Measurements from ENCODE around the gene HMX2. TPM values are rescaled to one million over a fixed set of nuclear protein-coding genes. Genes with fewer than 3 reads are reported as not detected.

HMX2 gene
- total and polyA plus RNA-seq, 2 experiments from 2014 or later, result not detected

DNA sequence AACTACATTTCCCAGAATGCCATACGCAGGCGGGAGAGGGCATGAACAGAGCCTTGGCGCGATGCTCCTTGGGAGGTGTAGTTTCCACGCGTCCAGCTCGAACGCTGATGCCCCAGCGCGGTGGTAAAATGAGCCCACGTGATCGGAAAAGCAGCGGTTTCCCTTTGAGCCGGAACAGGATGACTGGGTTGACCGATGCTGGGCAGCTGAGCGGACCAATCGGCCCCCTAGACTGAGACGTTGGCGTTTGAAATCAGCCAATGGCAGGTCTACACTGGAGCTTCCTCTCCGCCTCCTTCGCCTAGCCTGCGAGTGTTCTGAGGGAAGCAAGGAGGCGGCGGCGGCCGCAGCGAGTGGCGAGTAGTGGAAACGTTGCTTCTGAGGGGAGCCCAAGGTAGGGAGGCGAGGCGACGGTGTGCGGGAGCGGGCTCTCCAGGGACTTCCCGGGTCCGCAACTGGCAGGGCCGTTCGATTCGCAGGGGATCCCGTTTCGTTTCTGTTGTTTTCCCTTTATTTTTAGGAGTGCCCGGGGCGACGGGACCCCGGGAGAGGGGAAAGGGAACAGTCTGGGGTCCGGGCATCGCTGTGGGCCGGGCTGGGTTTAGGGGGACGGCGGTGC, 6.3 kb downstream of the HMX2 start, which contains the start of gene BUB3:
TSS of gene BUB3 (plus strand) at position 311 of the 619 bp plus-strand sequence. CDS start 516 bp downstream, outside the sequence.
- no peaks in the 10 kb centered on the region for H3K9me3 ChIP-seq (ENCODE audit: low read depth)
- peak within 1 kb of the TSS; percentile 92 for H3K4me2 ChIP-seq (ENCODE audit: unreplicated experiment)
- DNase-seq, result peak; percentile 100
- H3K4me3 ChIP-seq, result peak within 1 kb of the TSS; percentile 99
- peaks cover 24% of the 10 kb centered on the region for H3K36me3 ChIP-seq (ENCODE audit: low read depth)
- WGBS, 2 experiments (ENCODE audit: low coverage in 1 of 2, low lambda C conversion rate in 2 of 2, missing lambda C conversion rate in 2 of 2), result 1 to 2% methylated on average over 45 to 50 of the region's 50 CpGs
- H3K27me3 ChIP-seq (replicated peaks; ENCODE audit: insufficient read depth), result peaks cover 38% of the 10 kb centered on the region
- in situ Hi-C loops (cut with MboI), result no loop called here
- H2AFZ ChIP-seq, result peak within 1 kb of the TSS; percentile 98
- peaks cover 50% of the 10 kb centered on the region for H3K79me2 ChIP-seq (ENCODE audit: insufficient read depth)
- H3K27ac ChIP-seq, result peak within 1 kb of the TSS; percentile 89
- peaks cover 8% of the 10 kb centered on the region; the same call in 1 of the 2 replicates for H4K20me1 ChIP-seq (ENCODE audit: insufficient read depth)
- no peaks in the 10 kb centered on the region for H3K9me2 ChIP-seq (ENCODE audit: insufficient read depth)
- H3K9ac ChIP-seq, result peak within 1 kb of the TSS; percentile 96
- TF ChIP-seq EZH2 (IDR thresholded peaks at IDR 0.05; ENCODE audit: insufficient read depth, poor library complexity, severe bottlenecking) (no peak), EZH2phosphoT487 (IDR thresholded peaks at IDR 0.05; ENCODE audit: insufficient read depth, low read depth) (no peak)
- peaks cover 31% of the 10 kb centered on the region for H3K4me1 ChIP-seq (ENCODE audit: insufficient read depth)
- peaks cover 30% of the 10 kb centered on the region for H3F3A ChIP-seq (ENCODE audit: insufficient read depth)

DNA sequence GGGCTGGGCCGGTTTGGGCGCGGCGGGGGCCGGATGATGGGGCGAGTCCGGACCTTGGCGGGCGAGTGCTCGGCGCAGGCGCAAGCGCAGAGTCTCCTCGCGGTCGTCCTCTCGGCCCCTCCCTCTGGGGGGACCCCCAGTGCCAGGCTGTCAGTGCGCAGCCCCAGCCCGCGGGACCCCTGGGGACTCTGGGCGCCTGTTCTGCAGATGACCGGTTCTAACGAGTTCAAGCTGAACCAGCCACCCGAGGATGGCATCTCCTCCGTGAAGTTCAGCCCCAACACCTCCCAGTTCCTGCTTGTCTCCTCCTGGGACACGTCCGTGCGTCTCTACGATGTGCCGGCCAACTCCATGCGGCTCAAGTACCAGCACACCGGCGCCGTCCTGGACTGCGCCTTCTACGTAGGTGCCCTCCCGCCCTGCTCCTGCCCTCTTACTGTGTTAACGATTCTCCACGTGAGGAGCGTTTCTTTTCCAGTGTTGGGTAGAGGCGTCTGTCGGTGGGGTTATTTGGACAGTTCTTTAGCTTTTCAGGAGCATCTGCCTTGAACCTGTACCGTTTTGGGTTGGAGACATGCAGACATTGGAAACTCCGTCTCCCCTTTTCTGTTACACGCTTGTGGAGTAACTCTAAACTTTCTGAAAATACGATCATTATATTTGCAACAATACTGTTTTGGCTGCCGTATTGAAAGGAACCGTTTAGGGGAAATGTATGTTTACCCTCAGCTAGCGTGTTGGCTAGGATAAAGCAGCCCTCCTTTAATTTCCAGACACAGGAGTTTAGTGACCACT, 7.0 kb downstream of the HMX2 start:
- TF ChIP-seq EZH2 (IDR thresholded peaks at IDR 0.05; ENCODE audit: insufficient read depth, poor library complexity, severe bottlenecking) (no peak), EZH2phosphoT487 (IDR thresholded peaks at IDR 0.05; ENCODE audit: insufficient read depth, low read depth) (no peak)
- peak overlapping the region; percentile 92 for H3K4me2 ChIP-seq (ENCODE audit: unreplicated experiment)
- peak overlapping the region; percentile 89 for H3K27ac ChIP-seq
- peak overlapping the region; percentile 96 for H3K9ac ChIP-seq
- H3K27me3 ChIP-seq (replicated peaks; ENCODE audit: insufficient read depth), result peaks cover 30% of the 10 kb centered on the region
- peak overlapping the region; percentile 98 for H2AFZ ChIP-seq
- H3K36me3 ChIP-seq (ENCODE audit: low read depth), result peaks cover 27% of the 10 kb centered on the region
- WGBS, 2 experiments (ENCODE audit: low coverage in 1 of 2, low lambda C conversion rate in 2 of 2, missing lambda C conversion rate in 2 of 2), result 4% methylated on average over 28 to 31 of the region's 49 CpGs
- H3K4me1 ChIP-seq (ENCODE audit: insufficient read depth), result peaks cover 38% of the 10 kb centered on the region
- H3F3A ChIP-seq (ENCODE audit: insufficient read depth), result peaks cover 30% of the 10 kb centered on the region
- in situ Hi-C loops (cut with MboI), result no loop called here
- DNase-seq, result peak; percentile 77
- H3K79me2 ChIP-seq (ENCODE audit: insufficient read depth), result peaks cover 57% of the 10 kb centered on the region
- H3K9me2 ChIP-seq (ENCODE audit: insufficient read depth), result no peaks in the 10 kb centered on the region
- H3K9me3 ChIP-seq (ENCODE audit: low read depth), result no peaks in the 10 kb centered on the region
- H4K20me1 ChIP-seq (ENCODE audit: insufficient read depth), result peaks cover 12% of the 10 kb centered on the region; the same call in 1 of the 2 replicates
- peak overlapping the region; percentile 99 for H3K4me3 ChIP-seq

GRCh38 chr10:123156078-123156477, 8.1 kb downstream of the HMX2 start:
- Histone ChIP-seq H3K79me2 (ENCODE audit: insufficient read depth) (peaks cover 69% of the 10 kb centered on the region), H3K4me2 (ENCODE audit: unreplicated experiment) (peak overlapping the region; percentile 92), H4K20me1 (ENCODE audit: insufficient read depth) (peaks cover 13% of the 10 kb centered on the region; the same call in 1 of the 2 replicates), H3K27ac (peak overlapping the region; percentile 89), H3F3A (ENCODE audit: insufficient read depth) (peaks cover 30% of the 10 kb centered on the region), H2AFZ (no peak overlapping the region), H3K9ac (no peak overlapping the region), H3K9me2 (ENCODE audit: insufficient read depth) (no peaks in the 10 kb centered on the region), H3K4me1 (ENCODE audit: insufficient read depth) (peaks cover 38% of the 10 kb centered on the region), H3K36me3 (ENCODE audit: low read depth) (peaks cover 39% of the 10 kb centered on the region), H3K9me3 (ENCODE audit: low read depth) (no peaks in the 10 kb centered on the region), H3K27me3 (replicated peaks; ENCODE audit: insufficient read depth) (peaks cover 19% of the 10 kb centered on the region), H3K4me3 (peak overlapping the region; percentile 99)
- WGBS, 2 experiments (ENCODE audit: low coverage in 1 of 2, low lambda C conversion rate in 2 of 2, missing lambda C conversion rate in 2 of 2), result 6 to 7% methylated on average over 2 of the region's 2 CpGs
- TF ChIP-seq EZH2 (IDR thresholded peaks at IDR 0.05; ENCODE audit: insufficient read depth, poor library complexity, severe bottlenecking) (no peak), EZH2phosphoT487 (IDR thresholded peaks at IDR 0.05; ENCODE audit: insufficient read depth, low read depth) (no peak)
- DNase-seq, result peak; percentile 74
- in situ Hi-C loops (cut with MboI), result no loop called here

GRCh38 chr10:123157210-123157609, 9.3 kb downstream of the HMX2 start:
- Histone ChIP-seq H3K9ac (no peak overlapping the region), H4K20me1 (ENCODE audit: insufficient read depth) (peaks cover 13% of the 10 kb centered on the region; the same call in 1 of the 2 replicates), H3K9me3 (ENCODE audit: low read depth) (no peaks in the 10 kb centered on the region), H3K4me2 (ENCODE audit: unreplicated experiment) (peak overlapping the region; percentile 92), H2AFZ (no peak overlapping the region), H3K27me3 (replicated peaks; ENCODE audit: insufficient read depth) (peaks cover 8% of the 10 kb centered on the region), H3K9me2 (ENCODE audit: insufficient read depth) (no peaks in the 10 kb centered on the region), H3K27ac (0 out of 2 replicates have a peak overlapping the region, but pooled peaks have one; percentile 31), H3K79me2 (ENCODE audit: insufficient read depth) (peaks cover 80% of the 10 kb centered on the region), H3F3A (ENCODE audit: insufficient read depth) (peaks cover 30% of the 10 kb centered on the region), H3K36me3 (ENCODE audit: low read depth) (peaks cover 50% of the 10 kb centered on the region), H3K4me1 (ENCODE audit: insufficient read depth) (peaks cover 38% of the 10 kb centered on the region), H3K4me3 (peak overlapping the region; percentile 99)
- in situ Hi-C loops (cut with MboI), result no loop called here
- no peak for TF ChIP-seq EZH2phosphoT487 (IDR thresholded peaks at IDR 0.05; ENCODE audit: insufficient read depth, low read depth)
- no peak for TF ChIP-seq EZH2 (IDR thresholded peaks at IDR 0.05; ENCODE audit: insufficient read depth, poor library complexity, severe bottlenecking)
- WGBS, 2 experiments (ENCODE audit: low coverage in 1 of 2, low lambda C conversion rate in 2 of 2, missing lambda C conversion rate in 2 of 2), result 52 to 57% methylated on average over 3 of the region's 3 CpGs
- DNase-seq, result peak; percentile 68
